Gastrocnemius medialis (tissue), 4 donors: ENCODE results near the gene PAM16. TPM values are rescaled to one million over a fixed set of nuclear protein-coding genes. Genes with fewer than 3 reads are reported as not detected.
A peak's percentile ranks its signal among the peaks of the same experiment; 100 is the strongest.

Experiments
- ATAC-seq, 2 donors: fragments of 150-250 bp; one replicate each; pipeline ENCODE4 v1.9.1; 2016
- DNase-seq, 2 donors: peaks; one replicate each; pipeline ENCODE4 v3.0.0-alpha.2; 2019
- H3K27ac ChIP-seq, 4 donors: fragments of 200-600 bp; sonication (generic); 1 replicate in 1 of 4; 2 replicates in 3 of 4; pipeline ENCODE4 v1.5.1; 2016 to 2018; ENCODE audit warnings: mild to moderate bottlenecking in 2 of 4, moderate library complexity in 1 of 4
- H3K27me3 ChIP-seq, 3 donors: fragments of 200-600 bp; sonication (generic) in 2 of 3; 1 replicate in 1 of 3; 2 replicates in 2 of 3; pipeline versions ENCODE4 v1.5.1 to v1.6.0; 2016 to 2019; ENCODE audit warnings: mild to moderate bottlenecking in 1 of 3, moderate library complexity in 1 of 3
- H3K36me3 ChIP-seq, 2 donors: fragments of 200-600 bp; sonication (generic) in 1 of 2; one replicate each; pipeline ENCODE4 v1.5.1; 2017 to 2018
- H3K4me1 ChIP-seq, 2 donors: fragments of 200-600 bp; sonication (generic) in 1 of 2; one replicate each; pipeline ENCODE4 v1.5.1; 2016 to 2017; ENCODE audit warnings: mild to moderate bottlenecking in 2 of 2
- H3K4me3 ChIP-seq, 4 donors: fragments of 200-600 bp; sonication (generic) in 3 of 4; 1 replicate in 1 of 4; 2 replicates in 3 of 4; pipeline ENCODE4 v1.5.1; 2016 to 2019; ENCODE audit warnings: mild to moderate bottlenecking in 2 of 4
- H3K9me3 ChIP-seq, 3 donors: fragments of 200-600 bp; sonication (generic) in 2 of 3; 1 replicate in 1 of 3; 2 replicates in 2 of 3; pipeline ENCODE4 v1.5.1; 2016 to 2019
- CTCF ChIP-seq, 5 experiments: fragments of 450-650 bp in 3 of 5; fragments of 200-600 bp in 2 of 5; sonication (generic) in 2 of 5; IDR thresholded peaks in 4 of 5; conservative IDR thresholded peaks in 1 of 5; 1 replicate in 4 of 5; 2 replicates in 1 of 5; pipeline ENCODE4 v1.5.1; 2016 to 2019; ENCODE audit warnings: antibody characterized with exemption in 5 of 5, mild to moderate bottlenecking in 3 of 5, moderate library complexity in 3 of 5
- POLR2A ChIP-seq, 2 donors: fragments of 450-650 bp; IDR thresholded peaks; one replicate each; pipeline ENCODE4 v1.6.1; 2017; ENCODE audit warnings: antibody characterized with exemption in 2 of 2, mild to moderate bottlenecking in 2 of 2, moderate library complexity in 2 of 2
- in situ Hi-C, 4 donors: fragments of 200-750 bp; cut with MboI; loops; one replicate each; pipeline versions ENCODE4 v1.15.0 to v1.8.0; 2017; ENCODE audit warnings: low sequenced_read_pairs in 4 of 4
- intact Hi-C: fragments of 100-400 bp; cut with DNase I; formaldehyde crosslinking; loops from one replicate; pipeline ENCODE4 v1.15.1; 2023; ENCODE audit warnings: low total_unique reads
- total RNA-seq, 4 donors: library from RNA; depleted of rRNA; stranded (reverse); fragments of >200 nt; gene quantifications; one replicate each; pipeline versions ENCODE4 v1.1.0 to v1.2.3, GENCODE V29; 2016

PAM16 gene
- total RNA-seq, 4 donors from 2014 or later = 112 to 174 (median 132) TPM

GRCh38 chr16:4386451-4386805 is 35.3 kb upstream of the PAM16 start:
- Histone ChIP-seq H3K27ac (peak overlapping the region in 2 of 4 donors; percentile 51 to 79), H3K27me3 (no peaks in the 10 kb centered on the region), H3K4me1 (peaks cover 0 to 10% of the 10 kb centered on the region in 2 donors), H3K4me3 (no peak overlapping the region), H3K36me3 (no peaks in the 10 kb centered on the region), H3K9me3 (no peaks in the 10 kb centered on the region)
- no peak for TF ChIP-seq CTCF (IDR thresholded peaks at IDR 0.05 in 4 of 5, conservative IDR thresholded peaks at IDR 0.05 in 1 of 5)
- TF ChIP-seq POLR2A (IDR thresholded peaks at IDR 0.05) = no peak
- ATAC-seq = no peak
- DNase-seq = no peak
- in situ Hi-C loops = no loop called here
- intact Hi-C loops = no loop called here

GRCh38 chr16:4385789-4386450 is 34.8 kb upstream of the PAM16 start:
- Histone ChIP-seq H3K27me3 (no peaks in the 10 kb centered on the region), H3K4me3 (no peak overlapping the region), H3K9me3 (no peaks in the 10 kb centered on the region), H3K4me1 (peaks cover 0 to 15% of the 10 kb centered on the region in 2 donors), H3K36me3 (no peaks in the 10 kb centered on the region), H3K27ac (peak overlapping the region in 3 of 4 donors; percentile 1 to 79 (median 51))
- no peak for TF ChIP-seq CTCF (IDR thresholded peaks at IDR 0.05 in 4 of 5, conservative IDR thresholded peaks at IDR 0.05 in 1 of 5)
- intact Hi-C loops = no loop called here
- in situ Hi-C loops = no loop called here
- ATAC-seq (no peak), DNase-seq (no peak)

- Histone ChIP-seq H3K9me3 (no peaks in the 10 kb centered on the region), H3K27ac (peak overlapping the region in 2 of 4 donors; percentile 51 to 79), H3K36me3 (no peaks in the 10 kb centered on the region), H3K27me3 (no peaks in the 10 kb centered on the region), H3K4me3 (no peak overlapping the region), H3K4me1 (peaks cover 0 to 17% of the 10 kb centered on the region in 2 donors)
- in situ Hi-C loops (no loop called here), intact Hi-C loops (no loop called here)
- TF ChIP-seq POLR2A (IDR thresholded peaks at IDR 0.05) (no peak), CTCF (IDR thresholded peaks at IDR 0.05 in 4 of 5, conservative IDR thresholded peaks at IDR 0.05 in 1 of 5) (no peak)
- DNase-seq (no peak), ATAC-seq (no peak)
Observed at GRCh38 chr16:4385066-4385788, 34.1 kb upstream of the PAM16 start.

- H3K9me3 ChIP-seq = no peaks in the 10 kb centered on the region
- intact Hi-C loops (no loop called here), in situ Hi-C loops (no loop called here)
- no peaks in the 10 kb centered on the region for H3K36me3 ChIP-seq
- DNase-seq (no peak), ATAC-seq (no peak)
- no peak overlapping the region for H3K4me3 ChIP-seq
- H3K27ac ChIP-seq = no peak overlapping the region
- TF ChIP-seq POLR2A (IDR thresholded peaks at IDR 0.05) = no peak
- TF ChIP-seq CTCF (IDR thresholded peaks at IDR 0.05 in 4 of 5, conservative IDR thresholded peaks at IDR 0.05 in 1 of 5) = no peak
- H3K27me3 ChIP-seq = no peaks in the 10 kb centered on the region
- peaks cover 0 to 17% of the 10 kb centered on the region in 2 donors for H3K4me1 ChIP-seq
Observed at GRCh38 chr16:4384509-4384942, 33.4 kb upstream of the PAM16 start.
